Natural killer cell treated with Interleukin-12 subunit alpha and Interleukin-12 subunit beta and Interleukin-15 and Interleukin-18, amount 100 ng/mL, for 72 hours (primary cell): ENCODE measurements around the gene CLEC18B. TPM values are rescaled to one million over a fixed set of nuclear protein-coding genes. Genes with fewer than 3 reads are reported as not detected.
"Not testable (repeated sequence)": the region's sequence is repeated elsewhere in the genome, so short reads cannot be mapped to it uniquely, and the experiment has no call there.

Experiments
- ATAC-seq, 2 donors: fragments of 150-1000 bp; cut with Tn5 transposase in 1 of 2; sonication (Bioruptor Pico), chemical (Tn5 transposase) in 1 of 2; 2 replicates each; pipeline ENCODE4 v1.10.0; 2021
- DNase-seq: peaks from one replicate; pipeline ENCODE4 v3.0.0; 2022; ENCODE audit warnings: low spot score
- H3K27ac Mint-ChIP-seq, 2 donors: 1 replicate in 1 of 2; 2 replicates in 1 of 2; pipeline ENCODE4 v1.8.0; 2022; ENCODE audit warnings: mixed read lengths in 2 of 2, mild to moderate bottlenecking in 1 of 2, moderate library complexity in 1 of 2
- H3K27me3 Mint-ChIP-seq, 2 donors: 1 replicate in 1 of 2; 2 replicates in 1 of 2; pipeline ENCODE4 v1.8.0; 2022; ENCODE audit warnings: mixed read lengths in 2 of 2
- H3K36me3 Mint-ChIP-seq: one replicate; pipeline ENCODE4 v1.8.0; 2022; ENCODE audit warnings: mixed read lengths
- H3K4me1 Mint-ChIP-seq, 2 donors: 1 replicate in 1 of 2; 2 replicates in 1 of 2; pipeline ENCODE4 v1.8.0; 2022; ENCODE audit warnings: low read depth in 2 of 2, mixed read lengths in 2 of 2, mild to moderate bottlenecking in 1 of 2
- H3K4me3 Mint-ChIP-seq: one replicate; pipeline ENCODE4 v1.8.0; 2022; ENCODE audit warnings: mixed read lengths
- H3K9me3 Mint-ChIP-seq: 2 replicates; pipeline ENCODE4 v1.8.0; 2022; ENCODE audit warnings: mixed read lengths
- total RNA-seq, 2 donors: library from RNA; stranded (reverse); gene quantifications; one replicate each; pipeline ENCODE4 v1.2.3, GENCODE V29; 2022

The CLEC18B gene
- total RNA-seq, 2 donors from 2014 or later = 1.4 to 2.2 TPM

DNA sequence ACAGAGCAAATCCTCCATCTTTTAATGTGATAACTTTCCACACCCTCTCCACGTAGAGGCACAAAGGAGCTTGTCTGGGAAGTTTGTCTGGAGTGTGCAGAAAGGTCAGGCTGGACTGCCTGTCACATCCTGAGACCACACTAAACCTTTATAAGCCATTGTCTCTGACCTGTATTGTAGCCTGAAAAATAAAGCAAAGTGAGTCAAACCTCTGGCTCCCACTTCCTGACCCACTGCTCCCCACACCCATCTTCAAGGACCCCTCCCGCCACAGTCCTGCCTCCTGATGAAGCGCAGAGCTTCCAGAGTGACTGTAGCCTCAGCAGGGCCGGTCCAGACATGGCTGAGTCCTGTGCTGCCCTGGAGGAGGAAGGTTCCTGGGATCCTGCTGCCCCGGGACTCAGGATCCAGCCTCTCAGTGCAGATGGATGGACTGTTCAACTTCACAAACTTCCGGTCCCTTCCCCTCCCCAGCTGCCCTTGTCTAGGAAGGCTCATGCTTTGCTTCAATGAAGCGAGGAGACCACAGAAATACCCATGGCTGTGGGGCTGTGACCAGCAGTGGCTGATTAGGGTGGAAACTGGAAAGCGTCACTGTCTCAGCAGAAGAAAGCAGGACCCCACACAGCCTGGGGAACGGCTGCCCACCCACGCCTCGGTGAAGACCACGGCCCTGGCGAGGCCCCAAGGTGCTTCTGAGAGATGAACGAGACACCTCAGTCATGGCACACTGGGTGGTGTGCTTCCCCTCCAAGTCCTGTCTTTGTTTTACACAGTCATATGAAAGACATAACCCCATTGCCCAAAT is 30.9 kb upstream of the CLEC18B start:
- Mint-ChIP-seq H3K36me3 (no peaks in the 10 kb centered on the region), H3K4me1 (peaks cover 3 to 5% of the 10 kb centered on the region in 2 donors), H3K27ac (no peak overlapping the region), H3K9me3 (no peaks in the 10 kb centered on the region), H3K4me3 (no peak overlapping the region), H3K27me3 (no peaks in the 10 kb centered on the region)
- ATAC-seq (no peak), DNase-seq (no peak)

DNA sequence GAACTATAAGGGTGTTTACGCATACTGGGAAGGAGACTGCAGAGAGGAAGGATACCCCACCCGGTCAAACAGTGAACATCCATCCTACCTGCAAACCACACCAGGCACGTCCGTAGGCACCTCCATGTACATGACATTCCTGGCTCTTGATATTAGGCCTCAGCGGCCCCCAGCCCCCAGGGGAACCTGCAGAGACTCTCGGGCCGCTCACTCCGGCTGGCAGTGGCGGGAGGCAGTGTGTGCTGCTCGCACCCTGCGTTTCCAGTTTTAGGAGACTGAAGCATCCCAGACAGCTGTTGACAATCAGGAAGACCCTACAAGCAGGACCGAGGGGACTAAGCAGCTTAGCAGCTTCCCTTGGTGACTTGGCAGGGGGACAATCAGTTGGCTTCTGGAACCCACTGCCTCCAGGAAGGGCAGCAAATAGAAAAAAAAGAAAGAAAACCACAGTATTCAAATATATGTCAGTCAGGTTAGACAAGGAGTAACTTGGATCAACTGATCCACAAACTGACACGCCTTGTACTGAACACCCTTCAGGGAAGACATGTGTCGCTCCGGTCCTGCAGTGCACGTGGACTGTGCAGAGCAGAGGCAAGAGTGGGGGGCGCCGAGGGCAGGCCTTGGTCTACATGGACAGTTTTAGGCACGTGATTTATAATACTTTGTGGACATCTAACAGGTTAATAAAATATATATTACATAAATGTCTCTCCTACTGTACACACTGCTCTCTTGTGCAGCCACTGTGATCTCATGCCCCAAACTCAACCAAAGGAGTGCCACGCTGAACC is 29.9 kb upstream of the CLEC18B start:
- H3K27me3 Mint-ChIP-seq = no peaks in the 10 kb centered on the region
- no peak overlapping the region for H3K27ac Mint-ChIP-seq
- ATAC-seq = no peak
- no peak for DNase-seq
- peaks cover 3 to 5% of the 10 kb centered on the region in 2 donors for H3K4me1 Mint-ChIP-seq
- H3K9me3 Mint-ChIP-seq = no peaks in the 10 kb centered on the region
- no peak overlapping the region for H3K4me3 Mint-ChIP-seq
- no peaks in the 10 kb centered on the region for H3K36me3 Mint-ChIP-seq

DNA sequence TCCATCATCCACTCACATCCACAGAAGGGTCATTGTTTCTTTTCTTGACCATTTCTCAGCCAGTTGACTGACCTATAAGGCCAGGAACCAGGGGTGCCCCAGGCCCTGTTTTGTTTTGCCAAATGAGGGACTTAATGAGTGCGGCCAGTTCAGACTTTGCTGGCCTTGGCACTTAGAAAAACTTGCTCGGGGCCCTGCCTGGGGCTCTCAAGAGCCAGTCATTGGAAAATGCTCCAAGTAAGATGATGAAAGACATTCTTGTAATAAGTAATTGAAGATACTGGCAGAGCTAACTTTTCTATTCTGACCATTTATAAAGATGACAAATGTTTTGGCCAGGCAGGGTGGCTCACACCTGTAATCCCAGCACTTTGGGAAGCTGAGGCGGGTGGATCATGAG is 29.0 kb upstream of the CLEC18B start:
- Mint-ChIP-seq H3K9me3 (no peaks in the 10 kb centered on the region), H3K4me1 (peaks cover 3 to 5% of the 10 kb centered on the region in 2 donors)

DNA sequence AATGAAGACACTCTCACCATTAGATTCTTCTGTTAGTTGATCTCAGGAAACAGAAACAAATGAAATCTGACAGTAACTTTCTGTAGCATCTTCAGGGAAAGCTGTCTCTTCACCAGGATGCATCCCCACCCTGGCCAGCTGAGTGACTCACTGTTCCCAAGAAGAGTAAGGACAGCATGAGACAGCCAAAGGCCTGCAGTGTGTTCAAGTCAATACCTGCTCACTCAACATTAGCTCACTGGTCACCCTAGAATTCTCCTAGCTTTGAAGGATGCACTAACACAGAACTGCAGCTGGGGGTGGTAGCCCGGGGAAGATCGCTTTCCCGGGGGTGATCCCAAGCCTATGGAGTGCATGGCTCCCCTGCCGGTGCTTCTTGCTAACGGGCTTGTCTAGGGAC is 28.2 kb upstream of the CLEC18B start:
- H3K9me3 Mint-ChIP-seq = no peaks in the 10 kb centered on the region
- H3K4me1 Mint-ChIP-seq = peaks cover 3 to 5% of the 10 kb centered on the region in 2 donors
- no peaks in the 10 kb centered on the region for H3K36me3 Mint-ChIP-seq
- ATAC-seq = no peak
- H3K4me3 Mint-ChIP-seq = no peak overlapping the region
- H3K27ac Mint-ChIP-seq = peak overlapping the region in 1 of 2 donors; percentile 19
- no peaks in the 10 kb centered on the region for H3K27me3 Mint-ChIP-seq
- DNase-seq = no peak

More for the DNA sequence above, 29.0 kb upstream of the CLEC18B start:
- Mint-ChIP-seq H3K36me3 (no peaks in the 10 kb centered on the region), H3K4me3 (no peak overlapping the region), H3K27ac (no peak overlapping the region), H3K27me3 (no peaks in the 10 kb centered on the region)
- DNase-seq (no peak), ATAC-seq (no peak)

DNA sequence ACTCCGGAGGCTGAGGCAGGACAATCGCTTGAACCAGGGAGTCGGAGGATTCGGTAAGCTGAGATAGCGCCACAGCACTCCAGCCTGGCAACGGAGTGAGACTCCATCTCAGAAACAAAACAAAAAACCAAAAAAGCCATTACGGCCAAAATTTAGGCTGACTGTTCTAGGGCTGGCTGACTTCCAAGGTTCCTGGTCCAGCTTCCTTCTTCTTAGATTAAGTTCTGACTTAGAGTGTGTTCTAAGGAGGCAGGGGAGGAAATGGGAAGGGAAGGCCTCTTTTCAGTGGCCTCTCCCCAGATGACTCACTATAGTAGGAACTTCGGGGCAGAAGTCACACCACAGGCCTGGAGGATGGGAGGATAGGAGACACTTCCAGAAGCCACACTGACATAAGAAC is 27.7 kb upstream of the CLEC18B start:
- H3K4me1 Mint-ChIP-seq = peaks cover 3 to 5% of the 10 kb centered on the region in 2 donors
- no peaks in the 10 kb centered on the region for H3K27me3 Mint-ChIP-seq
- no peaks in the 10 kb centered on the region for H3K36me3 Mint-ChIP-seq
- peak overlapping the region in 1 of 2 donors; percentile 19 for H3K27ac Mint-ChIP-seq
- H3K9me3 Mint-ChIP-seq = no peaks in the 10 kb centered on the region
- no peak overlapping the region for H3K4me3 Mint-ChIP-seq
- ATAC-seq (no peak), DNase-seq (no peak)

DNA sequence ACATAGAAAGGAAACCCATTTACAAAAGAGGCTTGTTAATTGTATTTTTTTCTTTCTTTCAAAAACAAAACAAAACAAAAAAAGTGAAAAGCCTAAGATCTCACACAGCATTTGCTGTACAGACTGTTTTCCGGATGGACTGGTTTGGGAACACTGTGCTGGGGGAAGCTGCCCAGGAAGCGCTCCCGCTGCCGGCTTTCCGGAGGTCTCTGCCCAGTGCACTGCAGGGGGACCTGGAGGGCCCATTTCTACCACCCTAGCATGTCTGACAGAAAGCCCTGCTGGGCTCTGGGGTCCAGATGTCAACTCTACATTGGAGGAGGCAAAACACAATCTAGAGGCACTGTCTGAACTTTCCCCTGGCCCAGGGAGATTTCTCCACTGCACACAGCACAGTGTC is 26.3 kb upstream of the CLEC18B start:
- Mint-ChIP-seq H3K27ac (peak overlapping the region in 1 of 2 donors; percentile 66), H3K27me3 (no peaks in the 10 kb centered on the region), H3K36me3 (no peaks in the 10 kb centered on the region), H3K4me3 (no peak overlapping the region), H3K9me3 (no peaks in the 10 kb centered on the region), H3K4me1 (peaks cover 7 to 8% of the 10 kb centered on the region in 2 donors)
- ATAC-seq (no peak), DNase-seq (no peak)

DNA sequence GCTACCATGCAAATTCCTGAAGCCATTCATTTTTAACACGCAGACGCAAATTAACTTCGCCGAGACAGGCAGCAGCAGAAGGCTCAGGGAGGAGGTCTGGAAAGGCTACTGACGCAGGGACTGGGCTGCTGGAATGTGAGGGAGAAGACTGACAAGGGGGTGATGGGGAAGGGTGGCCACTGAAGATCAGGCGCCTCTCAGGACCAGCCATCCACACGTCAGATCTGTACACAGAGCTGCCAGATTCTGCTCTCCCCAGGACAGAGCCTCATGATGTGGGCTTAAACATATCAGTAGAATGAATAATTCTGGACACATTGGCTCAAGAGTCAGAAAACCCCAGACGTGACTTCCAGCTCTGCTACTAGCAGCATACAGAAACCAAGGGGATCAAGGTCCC is 25.6 kb upstream of the CLEC18B start:
- Mint-ChIP-seq H3K9me3 (no peaks in the 10 kb centered on the region), H3K4me3 (no peak overlapping the region), H3K27me3 (no peaks in the 10 kb centered on the region), H3K36me3 (no peaks in the 10 kb centered on the region), H3K4me1 (peaks cover 7 to 10% of the 10 kb centered on the region in 2 donors), H3K27ac (no peak overlapping the region)
- DNase-seq = no peak
- no peak for ATAC-seq

DNA sequence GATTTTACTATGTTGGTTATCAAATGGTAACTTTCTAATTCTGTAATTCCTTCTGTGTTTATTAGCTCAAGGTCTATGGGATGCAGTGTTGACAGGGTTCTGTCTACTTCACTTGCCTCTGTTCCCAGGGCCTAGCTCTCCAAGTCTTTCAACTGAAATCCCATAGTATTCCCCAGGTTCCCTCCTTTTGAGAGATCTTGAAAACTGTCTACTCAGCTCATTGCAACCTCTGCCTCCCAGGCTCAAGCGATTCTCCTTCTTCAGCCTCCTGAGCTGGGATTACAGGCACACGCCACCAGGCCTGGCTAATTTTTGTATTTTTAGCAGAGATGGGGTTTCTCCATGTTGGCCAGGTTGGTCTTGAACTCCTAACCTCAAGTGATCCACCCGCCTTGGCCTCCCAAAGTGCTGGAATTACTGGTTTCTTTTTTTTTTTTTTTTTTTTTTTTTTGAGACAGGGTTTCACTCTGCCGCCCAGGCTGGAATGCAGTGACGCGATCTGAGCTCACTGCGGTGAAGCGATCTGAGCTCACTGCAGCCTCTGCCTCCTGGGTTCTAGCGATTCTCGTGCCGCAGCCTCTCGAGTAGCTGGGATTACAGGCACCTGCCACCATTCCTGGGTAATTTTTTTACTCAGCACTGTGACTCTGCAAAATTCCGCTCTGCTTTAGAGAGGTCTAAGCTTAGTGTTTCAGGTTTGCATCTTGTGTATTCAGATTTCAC is 22.5 kb upstream of the CLEC18B start:
- H3K36me3 Mint-ChIP-seq, H3K27me3 Mint-ChIP-seq, DNase-seq, H3K4me3 Mint-ChIP-seq, H3K9me3 Mint-ChIP-seq, ATAC-seq, H3K27ac Mint-ChIP-seq: not testable (repeated sequence)
- peaks cover 16 to 17% of the 10 kb centered on the region in 2 donors for H3K4me1 Mint-ChIP-seq

DNA sequence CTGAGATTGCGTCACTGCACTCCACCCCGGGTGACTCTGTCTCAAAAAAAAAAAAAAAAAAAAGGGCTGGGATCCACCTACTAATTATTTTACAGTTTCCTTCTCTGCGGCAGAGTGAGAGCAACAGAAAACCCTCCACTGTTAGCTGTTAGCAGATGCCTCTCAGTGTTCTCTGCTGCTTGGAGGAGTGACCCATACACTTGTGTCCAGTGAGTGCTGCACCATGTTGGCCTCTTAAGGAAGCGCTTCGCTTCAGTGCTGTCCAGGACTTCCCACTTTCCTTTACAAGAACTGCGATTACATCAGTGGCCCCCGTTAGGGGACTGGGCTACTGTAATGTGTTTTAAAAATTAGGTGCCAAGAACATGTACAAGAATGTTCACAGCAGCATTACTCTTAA is 18.4 kb upstream of the CLEC18B start:
- DNase-seq = no peak

DNA sequence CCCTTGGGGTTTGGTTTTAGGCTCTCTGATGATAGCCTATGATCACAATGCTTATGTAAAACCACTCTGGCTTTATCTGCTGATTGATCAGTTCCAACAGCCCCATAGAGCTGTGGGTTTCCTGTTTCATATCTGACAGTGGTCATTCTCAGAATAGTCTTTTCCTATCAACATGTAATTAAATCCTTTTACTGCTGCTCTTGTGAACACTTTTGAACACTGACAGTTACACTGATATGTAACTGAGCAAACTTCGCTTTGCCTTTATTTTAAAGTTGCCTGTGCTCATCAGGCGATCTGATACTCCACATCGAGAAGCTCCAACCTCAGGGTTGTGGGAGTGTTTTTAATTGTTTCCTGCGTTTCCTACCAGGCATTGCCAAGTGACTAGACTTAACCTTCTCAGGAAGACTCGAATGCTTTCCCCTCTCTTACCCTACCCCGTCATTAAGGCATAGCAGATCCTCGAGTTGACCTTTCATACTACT is 17.3 kb upstream of the CLEC18B start:
- peak; percentile 86 to 91 for ATAC-seq
- peak overlapping the region; percentile 77 for H3K4me3 Mint-ChIP-seq
- H3K4me1 Mint-ChIP-seq = peaks cover 18 to 19% of the 10 kb centered on the region in 2 donors
- H3K27me3 Mint-ChIP-seq = no peaks in the 10 kb centered on the region
- DNase-seq = no peak
- peak overlapping the region; percentile 79 to 95 for H3K27ac Mint-ChIP-seq
- no peaks in the 10 kb centered on the region for H3K36me3 Mint-ChIP-seq
- H3K9me3 Mint-ChIP-seq = no peaks in the 10 kb centered on the region

More for the DNA sequence above, 18.4 kb upstream of the CLEC18B start:
- no peak for ATAC-seq
- no peaks in the 10 kb centered on the region for H3K36me3 Mint-ChIP-seq
- H3K4me3 Mint-ChIP-seq = no peak overlapping the region
- H3K27ac Mint-ChIP-seq = peak overlapping the region; percentile 79 to 95
- H3K4me1 Mint-ChIP-seq = peaks cover 18 to 19% of the 10 kb centered on the region in 2 donors
- no peaks in the 10 kb centered on the region for H3K9me3 Mint-ChIP-seq
- H3K27me3 Mint-ChIP-seq = no peaks in the 10 kb centered on the region

DNA sequence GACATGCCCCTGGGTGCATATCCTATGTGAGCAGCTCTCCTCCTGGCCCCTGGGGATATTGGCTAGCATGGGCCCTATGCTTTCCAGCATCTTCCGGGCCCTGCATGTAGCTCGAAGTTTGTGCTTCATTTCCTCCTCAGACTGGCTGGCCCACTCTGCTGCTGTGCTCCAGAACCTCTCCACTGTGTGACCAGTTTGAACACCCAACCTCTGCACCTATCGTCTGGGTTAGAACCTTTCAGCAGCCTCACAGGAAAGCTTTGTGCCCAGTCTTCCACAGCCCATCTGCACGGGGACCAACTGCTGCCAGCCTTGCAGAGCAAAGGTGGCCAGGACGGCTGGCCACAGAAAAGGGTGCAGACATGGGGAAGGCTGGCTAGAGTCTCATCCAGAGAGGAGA is 10.2 kb upstream of the CLEC18B start:
- Mint-ChIP-seq H3K36me3 (no peaks in the 10 kb centered on the region), H3K4me3 (no peak overlapping the region), H3K27me3 (no peaks in the 10 kb centered on the region), H3K9me3 (no peaks in the 10 kb centered on the region), H3K4me1 (no peaks in the 10 kb centered on the region), H3K27ac (no peak overlapping the region)
- ATAC-seq = no peak
- no peak for DNase-seq

DNA sequence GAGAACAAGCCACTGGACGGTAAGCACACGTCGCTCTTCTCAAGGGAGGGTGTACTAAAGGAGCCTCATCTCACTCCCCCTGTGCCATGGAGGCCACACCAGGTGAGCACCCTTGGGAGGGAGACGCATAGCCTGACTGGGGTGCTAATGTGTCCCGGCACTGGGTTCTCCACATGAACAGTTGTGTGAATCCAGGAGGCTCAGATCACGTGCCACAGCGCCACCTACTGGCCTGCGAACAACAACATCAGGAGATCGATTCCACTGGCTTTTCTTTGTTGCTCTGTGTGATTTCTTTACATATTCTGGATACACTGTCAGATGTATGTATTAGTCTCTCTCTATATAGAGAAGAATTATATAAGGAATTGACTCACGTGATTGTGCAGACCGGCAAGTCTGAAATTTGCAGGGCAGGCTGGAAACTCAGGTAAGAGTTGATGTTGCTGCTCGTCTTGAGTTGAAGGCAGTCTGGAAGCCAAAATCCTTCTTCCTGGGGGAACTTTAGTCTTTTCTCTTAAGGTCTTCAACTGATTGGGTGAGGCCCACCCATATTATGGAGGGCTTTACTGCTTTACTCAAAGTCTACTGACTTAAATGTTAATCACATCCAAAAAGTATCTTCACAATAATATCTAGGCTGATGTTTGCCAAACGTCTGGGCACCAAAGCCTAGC is 8.9 kb upstream of the CLEC18B start:
- ATAC-seq (peak; percentile 54 to 62), DNase-seq (peak; percentile 72)
- not testable (repeated sequence) for H3K27me3 Mint-ChIP-seq, H3K4me1 Mint-ChIP-seq, H3K4me3 Mint-ChIP-seq, H3K9me3 Mint-ChIP-seq, H3K27ac Mint-ChIP-seq, H3K36me3 Mint-ChIP-seq

DNA sequence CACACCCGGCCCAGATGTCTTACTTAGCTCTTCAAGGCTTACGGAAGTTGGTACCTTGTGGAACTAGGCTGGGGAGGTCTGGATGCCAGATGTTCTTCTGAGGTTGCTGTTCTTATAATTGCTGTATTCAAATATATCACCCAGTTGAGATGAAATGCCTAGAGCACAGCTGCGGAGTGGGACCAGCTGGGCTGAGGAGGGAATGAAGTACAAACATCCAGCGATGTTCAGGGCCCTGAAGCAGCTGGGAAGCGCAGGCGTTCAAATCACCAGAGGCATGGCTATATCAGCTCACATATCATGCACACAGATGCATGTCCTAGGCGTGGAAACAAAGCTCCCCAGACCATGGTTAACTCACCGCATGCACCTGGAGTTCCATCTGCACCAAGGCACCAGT is 7.2 kb upstream of the CLEC18B start:
- not testable (repeated sequence) for DNase-seq, H3K27ac Mint-ChIP-seq, H3K4me1 Mint-ChIP-seq, H3K36me3 Mint-ChIP-seq, H3K4me3 Mint-ChIP-seq, ATAC-seq, H3K27me3 Mint-ChIP-seq, H3K9me3 Mint-ChIP-seq
